ENCODE measurements around the gene DLEC1. TPM values are rescaled to one million over a fixed set of nuclear protein-coding genes. Genes with fewer than 3 reads are reported as not detected.
A peak's percentile ranks its signal among the peaks of the same experiment; 100 is the strongest.

DLEC1 gene
- total RNA-seq, 1 experiment from 2014 or later: 1.3 TPM

DNA sequence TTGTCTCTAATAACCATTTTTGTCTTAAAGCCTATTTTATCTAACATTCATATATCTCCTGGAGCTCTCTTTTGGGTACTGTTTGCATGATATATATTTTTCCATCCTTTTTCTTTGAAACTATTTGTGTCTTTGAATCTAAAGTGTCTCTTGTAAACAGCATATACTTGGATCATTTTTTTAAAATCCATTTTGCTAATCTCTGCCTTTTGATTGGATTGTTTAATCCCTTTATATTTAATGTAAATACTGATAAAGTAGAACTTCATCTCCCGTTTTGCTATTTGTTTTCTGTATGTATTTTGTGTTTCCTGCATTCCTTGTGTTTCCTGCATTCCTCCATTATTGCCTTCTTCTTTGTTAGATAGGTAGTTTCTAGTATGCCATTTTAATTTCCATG, 66.5 kb downstream of the DLEC1 start:
- H3K27me3 ChIP-seq (ENCODE audit: control insufficient read depth, insufficient read depth, low read length): no peaks in the 10 kb centered on the region
- DNase-seq: no peak
- H3K4me3 ChIP-seq (ENCODE audit: insufficient read depth, low read depth, low read length): no peak overlapping the region
- no peaks in the 10 kb centered on the region for H3K36me3 ChIP-seq (replicated peaks; ENCODE audit: control insufficient read depth, insufficient read depth, low read length)

GRCh38 chr3:38107911-38108648, 69.1 kb downstream of the DLEC1 start:
- no peaks in the 10 kb centered on the region for H3K36me3 ChIP-seq (replicated peaks; ENCODE audit: control insufficient read depth, insufficient read depth, low read length)
- no peak overlapping the region for H3K4me3 ChIP-seq (ENCODE audit: insufficient read depth, low read depth, low read length)
- DNase-seq: no peak
- no peaks in the 10 kb centered on the region for H3K27me3 ChIP-seq (ENCODE audit: control insufficient read depth, insufficient read depth, low read length)

GRCh38 chr3:38108649-38109579, 69.9 kb downstream of the DLEC1 start:
- no peaks in the 10 kb centered on the region for H3K27me3 ChIP-seq (ENCODE audit: control insufficient read depth, insufficient read depth, low read length)
- H3K36me3 ChIP-seq (replicated peaks; ENCODE audit: control insufficient read depth, insufficient read depth, low read length): no peaks in the 10 kb centered on the region
- DNase-seq: no peak
- H3K4me3 ChIP-seq (ENCODE audit: insufficient read depth, low read depth, low read length): no peak overlapping the region

DNA sequence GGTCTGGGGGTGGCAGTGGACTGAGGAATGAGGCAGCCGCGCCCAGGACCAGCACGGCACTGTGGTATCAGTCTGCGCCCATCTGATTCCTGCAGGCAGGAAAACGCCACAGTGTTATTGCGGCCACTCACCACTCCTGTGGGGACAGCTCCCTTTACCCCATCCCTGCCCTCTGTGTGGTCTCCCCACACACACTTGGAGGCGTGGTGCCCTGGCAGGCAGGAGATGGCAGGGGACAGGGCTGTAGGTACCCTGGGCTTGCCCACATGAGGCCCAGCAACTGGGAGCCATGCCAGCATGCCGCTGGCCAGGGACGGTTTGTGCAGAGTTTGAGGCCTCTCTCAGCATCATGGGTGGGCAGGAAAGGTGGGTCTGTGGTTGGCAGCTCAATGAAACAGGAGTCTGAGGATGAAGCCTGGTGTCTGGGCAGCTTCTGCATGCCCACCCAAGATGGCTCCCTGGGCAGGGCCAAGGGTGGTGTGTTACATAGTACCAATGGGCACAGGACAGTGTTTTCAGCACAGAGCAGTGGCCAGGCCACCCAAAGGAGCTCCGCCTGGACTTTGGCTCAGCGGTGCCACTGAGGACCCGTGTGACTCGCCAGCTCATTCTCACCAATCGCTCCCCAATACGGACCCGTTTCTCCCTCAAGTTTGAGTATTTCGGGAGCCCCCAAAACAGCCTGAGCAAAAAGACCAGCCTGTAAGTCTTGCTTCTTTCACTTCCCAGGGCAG, 70.7 kb downstream of the DLEC1 start:
- Histone ChIP-seq H3K27me3 (ENCODE audit: control insufficient read depth, insufficient read depth, low read length) (no peaks in the 10 kb centered on the region), H3K36me3 (replicated peaks; ENCODE audit: control insufficient read depth, insufficient read depth, low read length) (no peaks in the 10 kb centered on the region), H3K4me3 (ENCODE audit: insufficient read depth, low read depth, low read length) (no peak overlapping the region)
- DNase-seq: no peak

DNA sequence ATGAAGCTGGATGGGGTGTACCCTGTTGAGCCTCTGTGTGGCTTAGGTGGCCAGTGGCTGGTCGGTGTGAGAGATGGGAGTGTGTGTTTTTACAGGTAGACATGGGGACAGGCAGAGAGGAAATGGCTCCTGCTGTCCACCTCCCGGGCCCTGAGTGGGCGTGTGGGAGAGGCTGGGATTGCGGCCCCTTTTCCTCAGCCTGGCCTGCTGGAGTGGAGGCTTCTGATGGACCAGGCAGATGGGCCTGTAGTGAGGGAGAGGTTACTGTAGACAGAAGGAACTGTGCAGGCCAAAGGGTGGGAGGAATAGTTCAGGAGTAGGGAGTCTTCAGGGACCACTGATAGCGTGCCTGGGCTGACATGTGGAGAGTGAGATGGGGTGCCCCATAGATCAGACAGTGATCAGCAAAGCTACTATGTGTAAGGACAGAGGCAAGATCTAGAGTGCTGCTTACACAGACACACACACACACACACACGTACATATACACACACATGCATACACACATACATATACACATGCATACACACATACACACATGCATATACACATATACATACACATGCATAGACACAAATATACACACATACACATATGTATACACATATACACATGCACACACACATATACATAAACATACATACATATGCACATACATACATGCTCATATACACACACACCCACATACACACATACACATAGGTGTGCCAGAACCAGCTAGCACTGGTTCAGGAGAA, 71.5 kb downstream of the DLEC1 start:
- no peaks in the 10 kb centered on the region for H3K27me3 ChIP-seq (ENCODE audit: control insufficient read depth, insufficient read depth, low read length)
- DNase-seq: no peak
- no peak overlapping the region for H3K4me3 ChIP-seq (ENCODE audit: insufficient read depth, low read depth, low read length)
- no peaks in the 10 kb centered on the region for H3K36me3 ChIP-seq (replicated peaks; ENCODE audit: control insufficient read depth, insufficient read depth, low read length)

DNA sequence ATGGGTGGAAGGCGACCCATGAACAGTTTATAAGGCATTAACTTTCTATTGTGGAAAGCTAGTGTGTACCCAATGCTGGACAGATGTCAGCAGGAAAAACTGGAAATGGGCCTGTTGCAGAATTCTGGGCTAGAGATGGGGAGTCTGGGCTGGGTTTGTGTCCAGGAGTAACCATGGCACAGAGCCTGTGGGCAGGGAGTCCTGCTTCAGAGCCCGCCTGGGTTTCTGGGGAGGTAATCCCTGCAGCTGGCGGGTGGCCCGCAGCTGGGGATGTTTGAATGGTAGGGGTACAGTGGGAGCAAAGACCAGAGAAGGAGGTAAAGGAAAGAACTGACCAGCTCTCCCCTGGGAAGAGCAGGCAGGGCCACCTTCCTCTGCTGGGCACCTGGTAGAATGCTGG, 72.2 kb downstream of the DLEC1 start:
- DNase-seq: no peak
- H3K4me3 ChIP-seq (ENCODE audit: insufficient read depth, low read depth, low read length): no peak overlapping the region

DNA sequence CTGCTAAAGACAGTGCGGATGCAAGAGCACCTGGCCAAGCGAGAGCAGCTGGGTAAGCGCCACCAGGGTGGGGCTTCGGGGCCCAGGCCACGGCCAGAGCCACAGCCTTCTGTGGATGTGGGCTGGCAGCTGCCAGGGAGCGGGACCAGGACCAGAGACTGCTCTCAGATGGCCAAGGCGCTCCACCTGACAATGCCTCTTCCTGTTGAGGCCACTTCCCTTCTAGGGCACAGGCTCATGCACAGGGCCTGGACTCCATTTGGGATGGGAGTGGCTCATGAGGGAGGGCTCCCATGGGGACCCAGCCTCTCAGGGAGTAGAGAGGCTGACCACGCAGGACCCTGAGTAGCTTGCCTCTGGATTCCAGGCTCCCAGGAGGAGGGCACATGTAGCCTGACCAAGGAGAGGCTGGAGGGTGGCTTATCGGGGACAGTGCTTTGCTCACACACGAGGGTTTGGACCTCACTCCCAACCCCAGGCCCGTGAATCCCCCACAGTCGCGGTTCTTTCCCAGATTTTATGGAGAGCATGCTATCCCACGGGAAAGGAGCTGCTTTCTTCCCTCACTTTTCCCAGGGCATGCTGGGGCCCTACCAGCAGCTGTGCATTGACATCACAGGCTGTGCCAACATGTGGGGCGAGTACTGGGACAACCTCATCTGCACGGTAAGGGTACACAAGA, 72.8 kb downstream of the DLEC1 start:
- H3K27me3 ChIP-seq (ENCODE audit: control insufficient read depth, insufficient read depth, low read length): no peaks in the 10 kb centered on the region
- no peak for DNase-seq
- no peak overlapping the region for H3K4me3 ChIP-seq (ENCODE audit: insufficient read depth, low read depth, low read length)
- H3K36me3 ChIP-seq (replicated peaks; ENCODE audit: control insufficient read depth, insufficient read depth, low read length): no peaks in the 10 kb centered on the region

More for the DNA sequence above, 72.2 kb downstream of the DLEC1 start:
- H3K36me3 ChIP-seq (replicated peaks; ENCODE audit: control insufficient read depth, insufficient read depth, low read length): no peaks in the 10 kb centered on the region
- no peaks in the 10 kb centered on the region for H3K27me3 ChIP-seq (ENCODE audit: control insufficient read depth, insufficient read depth, low read length)

DNA sequence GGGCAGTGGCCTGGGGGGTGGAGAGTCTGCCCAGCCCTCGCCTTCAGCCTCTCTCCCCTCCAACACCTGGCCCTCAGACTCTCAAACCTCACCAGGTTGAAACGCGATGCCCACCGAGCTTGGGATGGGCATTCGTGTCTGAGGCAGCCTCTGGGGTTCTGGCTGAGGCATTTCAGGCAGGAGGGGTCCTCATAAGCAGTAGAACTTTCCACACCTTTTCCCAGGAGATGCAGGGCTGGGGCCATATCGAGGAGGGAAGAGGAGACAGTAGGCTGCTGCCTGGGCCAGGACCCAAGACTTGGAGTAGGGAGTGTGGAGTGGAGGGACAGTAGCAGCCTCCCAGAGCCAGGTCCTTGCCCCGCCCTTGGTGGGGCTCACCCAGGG, 73.4 kb downstream of the DLEC1 start:
- DNase-seq: no peak
- Histone ChIP-seq H3K4me3 (ENCODE audit: insufficient read depth, low read depth, low read length) (no peak overlapping the region), H3K27me3 (ENCODE audit: control insufficient read depth, insufficient read depth, low read length) (no peaks in the 10 kb centered on the region), H3K36me3 (replicated peaks; ENCODE audit: control insufficient read depth, insufficient read depth, low read length) (no peaks in the 10 kb centered on the region)

DNA sequence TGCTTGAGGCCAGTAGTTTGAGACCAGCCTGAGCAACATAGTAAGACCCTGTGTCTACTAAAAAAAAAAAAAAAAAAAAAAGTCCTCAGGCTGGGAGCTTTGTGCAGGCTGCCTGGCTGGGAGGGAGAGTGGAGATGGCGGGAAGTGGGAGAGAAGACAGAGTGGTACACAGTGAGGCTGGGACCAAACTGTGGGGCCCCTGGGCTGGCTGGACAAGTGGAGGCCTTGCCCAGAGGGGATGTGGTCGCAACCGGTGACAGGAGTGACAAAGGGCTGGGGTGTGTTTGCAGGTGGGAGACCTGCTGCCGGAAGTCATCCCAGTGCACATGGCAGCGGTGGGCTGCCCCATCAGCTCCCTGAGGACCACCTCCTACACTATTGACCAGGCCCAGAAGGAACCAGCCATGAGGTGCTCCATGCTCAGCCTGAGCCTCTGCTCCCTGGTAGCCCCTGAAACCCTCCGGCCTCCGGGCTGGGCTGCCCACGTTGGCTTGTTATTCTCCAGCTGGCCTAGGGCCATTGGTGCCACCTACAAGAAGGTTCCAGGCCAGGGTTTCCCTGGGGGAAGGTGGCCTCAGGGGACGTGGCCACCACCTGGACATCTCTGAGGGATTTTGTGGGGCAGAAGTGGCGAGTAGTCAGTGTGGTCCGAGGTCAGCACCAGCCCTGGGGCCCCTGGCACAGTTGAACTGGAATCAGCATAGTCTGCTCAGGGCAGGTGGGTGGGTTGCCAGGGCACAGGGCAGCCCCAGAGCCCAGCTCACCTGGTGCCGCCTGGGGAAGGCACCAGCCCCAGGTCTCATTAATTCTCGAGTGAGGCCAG, 75.3 kb downstream of the DLEC1 start:
- no peaks in the 10 kb centered on the region for H3K27me3 ChIP-seq (ENCODE audit: control insufficient read depth, insufficient read depth, low read length)
- H3K36me3 ChIP-seq (replicated peaks; ENCODE audit: control insufficient read depth, insufficient read depth, low read length): no peaks in the 10 kb centered on the region
- DNase-seq: peak; percentile 32
- no peak overlapping the region for H3K4me3 ChIP-seq (ENCODE audit: insufficient read depth, low read depth, low read length)

GRCh38 chr3:38114875-38115644, 76.1 kb downstream of the DLEC1 start:
- no peak for DNase-seq
- H3K27me3 ChIP-seq (ENCODE audit: control insufficient read depth, insufficient read depth, low read length): no peaks in the 10 kb centered on the region
- H3K4me3 ChIP-seq (ENCODE audit: insufficient read depth, low read depth, low read length): no peak overlapping the region
- H3K36me3 ChIP-seq (replicated peaks; ENCODE audit: control insufficient read depth, insufficient read depth, low read length): peaks cover 2% of the 10 kb centered on the region; the same call in 1 of the 2 replicates

DNA sequence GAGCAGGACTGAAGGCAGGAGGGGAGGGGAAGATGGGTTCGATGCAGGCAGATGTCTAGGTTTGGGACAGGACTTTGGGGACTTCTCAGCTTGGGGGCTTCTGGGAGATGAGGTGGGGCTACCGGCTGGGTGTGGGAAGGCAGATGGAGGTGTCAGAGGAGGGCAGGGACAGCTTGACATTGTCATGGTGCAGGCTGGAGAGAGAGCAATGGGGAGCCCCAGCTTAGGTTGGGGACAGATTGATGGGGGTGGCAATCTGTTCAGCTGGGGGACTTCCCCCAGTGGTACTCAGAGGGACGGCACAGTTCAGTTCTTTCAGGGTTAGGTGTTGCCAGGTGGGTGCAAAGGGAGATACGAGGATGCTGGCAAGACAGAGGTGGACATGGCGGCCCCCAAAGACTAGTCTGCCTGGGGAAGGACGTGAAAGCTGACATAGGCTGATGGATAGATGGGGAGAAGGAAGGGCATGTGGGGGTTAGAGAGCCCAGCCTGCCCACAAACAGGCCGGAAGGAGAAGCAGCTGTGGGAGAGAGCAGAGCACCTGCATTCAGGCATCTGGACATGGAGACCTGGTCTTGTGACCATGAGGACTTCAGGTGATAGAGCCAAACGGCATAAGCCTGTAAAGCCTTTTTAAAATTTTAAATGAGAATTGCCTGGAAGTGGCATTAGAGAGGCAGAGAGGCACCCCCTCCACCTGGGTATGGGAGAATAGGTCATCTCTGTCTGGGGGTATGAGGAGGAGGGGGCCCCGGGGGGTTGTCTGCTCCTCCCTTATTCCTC, 76.8 kb downstream of the DLEC1 start:
- H3K27me3 ChIP-seq (ENCODE audit: control insufficient read depth, insufficient read depth, low read length): no peaks in the 10 kb centered on the region
- DNase-seq: no peak

More for the DNA sequence above, 76.8 kb downstream of the DLEC1 start:
- Histone ChIP-seq H3K36me3 (replicated peaks; ENCODE audit: control insufficient read depth, insufficient read depth, low read length) (peaks cover 2% of the 10 kb centered on the region; the same call in 1 of the 2 replicates), H3K4me3 (ENCODE audit: insufficient read depth, low read depth, low read length) (no peak overlapping the region)

Measured in H7 (cell line).